ENCODE measurements around the gene GPR62. TPM values are rescaled to one million over a fixed set of nuclear protein-coding genes. Genes with fewer than 3 reads are reported as not detected.

The GPR62 gene
- total RNA-seq, 1 experiment from 2014 or later = not detected

GRCh38 chr3:51966016-51966415 lies 10.8 kb downstream of the GPR62 start:
- Histone ChIP-seq H3K4me1 (ENCODE audit: control insufficient read depth, insufficient read depth, low read length) (peaks cover 12% of the 10 kb centered on the region), H3K4me3 (ENCODE audit: low read depth in 2 of 2, low read length in 2 of 2) (peak overlapping the region in 1 of 2 experiments; percentile 71; a peak in 1 of 4 replicates), H3K9me3 (ENCODE audit: control insufficient read depth, insufficient read depth, low read depth, low read length) (no peaks in the 10 kb centered on the region), H3K27ac (ENCODE audit: low read length) (no peak overlapping the region), H3K36me3 (ENCODE audit: control insufficient read depth, insufficient read depth, low read length) (no peaks in the 10 kb centered on the region), H3K27me3 (ENCODE audit: control insufficient read depth, insufficient read depth, low read length) (no peaks in the 10 kb centered on the region)
- in situ Hi-C loops (cut with HindIII; ENCODE audit: low pct_unique_long_range_greater_than_20kb, low sequenced_read_pairs) = no loop called here
- no peak for TF ChIP-seq CTCF (IDR thresholded peaks at IDR 0.05)
- TF ChIP-seq POLR2AphosphoS5 (IDR thresholded peaks at IDR 0.05; ENCODE audit: low read depth, low read length) = no peak
- TF ChIP-seq SIN3A (IDR thresholded peaks at IDR 0.05; ENCODE audit: borderline replicate concordance, insufficient read depth, low read depth, low read length) = no peak
- TF ChIP-seq REST (IDR thresholded peaks at IDR 0.05; ENCODE audit: insufficient read depth in 1 of 2, low read depth in 2 of 2, low read length in 1 of 2) = no peak
- no peak for TF ChIP-seq TCF7L2 (IDR thresholded peaks at IDR 0.05; ENCODE audit: low read depth, low read length)
- ChIA-PET POLR2A (no interaction called here), CTCF (no interaction called here)
- no TSS peak for BruUV-seq (replicated peaks)
- ATAC-seq (no peak), DNase-seq (ENCODE audit: low read depth, low spot score) (no peak)
- intact Hi-C loops (cut with micrococcal nuclease; ENCODE audit: unreplicated experiment) = no loop called here

GRCh38 chr3:51966486-51966885 lies 11.3 kb downstream of the GPR62 start:
- CTCF ChIA-PET = no interaction called here
- TF ChIP-seq TCF7L2 (IDR thresholded peaks at IDR 0.05; ENCODE audit: low read depth, low read length) (no peak), SIN3A (IDR thresholded peaks at IDR 0.05; ENCODE audit: borderline replicate concordance, insufficient read depth, low read depth, low read length) (no peak)
- Histone ChIP-seq H3K27me3 (ENCODE audit: control insufficient read depth, insufficient read depth, low read length) (no peaks in the 10 kb centered on the region), H3K36me3 (ENCODE audit: control insufficient read depth, insufficient read depth, low read length) (no peaks in the 10 kb centered on the region), H3K4me3 (ENCODE audit: low read depth in 2 of 2, low read length in 2 of 2) (peak overlapping the region; percentile 58 to 71), H3K27ac (ENCODE audit: low read length) (peak overlapping the region; percentile 69), H3K9me3 (ENCODE audit: control insufficient read depth, insufficient read depth, low read depth, low read length) (no peaks in the 10 kb centered on the region), H3K4me1 (ENCODE audit: control insufficient read depth, insufficient read depth, low read length) (peaks cover 12% of the 10 kb centered on the region)
- intact Hi-C loops (cut with micrococcal nuclease; ENCODE audit: unreplicated experiment) (no loop called here), in situ Hi-C loops (cut with HindIII; ENCODE audit: low pct_unique_long_range_greater_than_20kb, low sequenced_read_pairs) (no loop called here)
- ATAC-seq (no peak), DNase-seq (ENCODE audit: low read depth, low spot score) (no peak)
- POLR2A ChIA-PET = no interaction called here
- no TSS peak for BruUV-seq (replicated peaks)

GRCh38 chr3:51966922-51967383 lies 11.8 kb downstream of the GPR62 start:
- POLR2A ChIA-PET = interaction anchor here (1.2 kb wide), 1 partner anchor 245 kb away, joined by 3 read pairs; no protein-coding TSS in a partner anchor

More at GRCh38 chr3:51966922-51967383, 11.8 kb downstream of the GPR62 start:
- DNase-seq (ENCODE audit: low read depth, low spot score) (no peak), ATAC-seq (peak; percentile 32)
- Histone ChIP-seq H3K27me3 (ENCODE audit: control insufficient read depth, insufficient read depth, low read length) (no peaks in the 10 kb centered on the region), H3K36me3 (ENCODE audit: control insufficient read depth, insufficient read depth, low read length) (no peaks in the 10 kb centered on the region), H3K4me1 (ENCODE audit: control insufficient read depth, insufficient read depth, low read length) (peaks cover 12% of the 10 kb centered on the region), H3K4me3 (ENCODE audit: low read depth in 2 of 2, low read length in 2 of 2) (peak overlapping the region; percentile 58 to 71), H3K27ac (ENCODE audit: low read length) (peak overlapping the region; percentile 69), H3K9me3 (ENCODE audit: control insufficient read depth, insufficient read depth, low read depth, low read length) (no peaks in the 10 kb centered on the region)
- CTCF ChIA-PET = no interaction called here
- intact Hi-C loops (cut with micrococcal nuclease; ENCODE audit: unreplicated experiment) (no loop called here), in situ Hi-C loops (cut with HindIII; ENCODE audit: low pct_unique_long_range_greater_than_20kb, low sequenced_read_pairs) (no loop called here)
- no peak for TF ChIP-seq SIN3A (IDR thresholded peaks at IDR 0.05; ENCODE audit: borderline replicate concordance, insufficient read depth, low read depth, low read length)
- no TSS peak for BruUV-seq (replicated peaks)

Measured in Panc1 (cell line).